Renal pelvis (tissue), 12 donors: ENCODE results near the gene NUDT17. TPM values are rescaled to one million over a fixed set of nuclear protein-coding genes. Genes with fewer than 3 reads are reported as not detected.
A peak's percentile ranks its signal among the peaks of the same experiment; 100 is the strongest.
"Not testable (repeated sequence)": the region's sequence is repeated elsewhere in the genome, so short reads cannot be mapped to it uniquely, and the experiment has no call there.

Experiments
- DNase-seq: peaks from one replicate; pipeline ENCODE4 v3.0.0-alpha.2; 2013
- long read RNA-seq, 16 experiments: transcript quantifications; one replicate each; lab custom pipeline, GENCODE V29; 2026
- polyA plus RNA-seq, 3 donors: library from polyadenylated mRNA; unstranded; fragments of 120-200 nt; gene quantifications; one replicate each; pipeline ENCODE4 v1.2.1, GENCODE V29; 2013; ENCODE audit not compliant: insufficient read length in 3 of 3

Gene NUDT17
- 1 to 10 TPM; 6.5 to 9.1 (median 8.0) TPM for polyA plus RNA-seq
- long read RNA-seq, donor 1: 0 reads
- long read RNA-seq, donor 2, partial matches to known transcripts: 0 of 3 reads
- long read RNA-seq, donor 2, other reads (novel, unspliced or antisense): 0 of 3 reads
- long read RNA-seq, donor 3, partial matches to known transcripts: 0 of 1 reads
- long read RNA-seq, donor 3, other reads (novel, unspliced or antisense): 0 of 1 reads
- long read RNA-seq, donor 4: 0 reads
- long read RNA-seq, donor 5: 0 reads
- long read RNA-seq, donor 6: 0 reads
- long read RNA-seq, donor 7, partial matches to known transcripts: 12 of 19 reads
- long read RNA-seq, donor 7, other reads (novel, unspliced or antisense): 5 of 19 reads
- long read RNA-seq, donor 8, partial matches to known transcripts: 31 of 31 reads
- long read RNA-seq, donor 8, other reads (novel, unspliced or antisense): 0 of 31 reads
- long read RNA-seq, donor 9, partial matches to known transcripts: 0 of 5 reads
- long read RNA-seq, donor 9, other reads (novel, unspliced or antisense): 5 of 5 reads
- long read RNA-seq, donor 10: 0 reads
- long read RNA-seq, donor 11, partial matches to known transcripts: 38 of 39 reads
- long read RNA-seq, donor 11, other reads (novel, unspliced or antisense): 0 of 39 reads
- long read RNA-seq, donor 12, partial matches to known transcripts: 82 of 82 reads
- long read RNA-seq, donor 12, other reads (novel, unspliced or antisense): 0 of 82 reads
- long read RNA-seq, donor 13, partial matches to known transcripts: 0 of 3 reads
- long read RNA-seq, donor 13, other reads (novel, unspliced or antisense): 0 of 3 reads
- long read RNA-seq, donor 14: 0 reads
- long read RNA-seq, donor 15, partial matches to known transcripts: 11 of 30 reads
- long read RNA-seq, donor 15, other reads (novel, unspliced or antisense): 19 of 30 reads
- long read RNA-seq, donor 16: 0 reads

GRCh38 chr1:145845514-145846161, at the start of gene NUDT17:
Gene NUDT17 (plus strand): TSS chr1:145845630. CDS start chr1:145845641, 11 bp downstream.
- peak; percentile 79 for DNase-seq

- no peak for DNase-seq
Observed at GRCh38 chr1:145796753-145797152, 48.7 kb upstream of the NUDT17 start.

GRCh38 chr1:145799806-145800205, 45.6 kb upstream of the NUDT17 start:
- DNase-seq: no peak

- DNase-seq: no peak
Observed at GRCh38 chr1:145804235-145805045, 41.0 kb upstream of the NUDT17 start.

- DNase-seq: no peak
Observed at GRCh38 chr1:145805057-145805456, 40.4 kb upstream of the NUDT17 start.

GRCh38 chr1:145806408-145806807, 39.0 kb upstream of the NUDT17 start:
- DNase-seq: no peak

- no peak for DNase-seq
Observed at GRCh38 chr1:145806844-145807243, 38.6 kb upstream of the NUDT17 start.

GRCh38 chr1:145812977-145813810, 32.2 kb upstream of the NUDT17 start:
- not testable (repeated sequence) for DNase-seq

- not testable (repeated sequence) for DNase-seq
Observed at GRCh38 chr1:145818095-145818494, 27.3 kb upstream of the NUDT17 start.

- not testable (repeated sequence) for DNase-seq
Observed at GRCh38 chr1:145822779-145823331, 22.6 kb upstream of the NUDT17 start.

- DNase-seq: peak; percentile 92
Observed at GRCh38 chr1:145823565-145824498, 21.6 kb upstream of the NUDT17 start, which contains the start of the genes POLR3C and RNF115. Gene POLR3C (plus strand): TSS chr1:145824200. CDS start chr1:145825777, 1,577 bp downstream. Gene RNF115 (minus strand): TSS chr1:145824095. CDS start chr1:145823873, 222 bp downstream.

GRCh38 chr1:145824499-145824842, 21.0 kb upstream of the NUDT17 start:
- no peak for DNase-seq

GRCh38 chr1:145826030-145826429, 19.4 kb upstream of the NUDT17 start:
- DNase-seq: no peak

- no peak for DNase-seq
Observed at GRCh38 chr1:145827966-145828365, 17.5 kb upstream of the NUDT17 start.

- DNase-seq: no peak
Observed at GRCh38 chr1:145828367-145829026, 16.9 kb upstream of the NUDT17 start.

- not testable (repeated sequence) for DNase-seq
Observed at GRCh38 chr1:145830810-145831209, 14.6 kb upstream of the NUDT17 start.

- DNase-seq: no peak
Observed at GRCh38 chr1:145837656-145838055, 7.8 kb upstream of the NUDT17 start.

- DNase-seq: no peak
Observed at GRCh38 chr1:145843031-145843430, 2.4 kb upstream of the NUDT17 start.
